ENCODE data around the gene IGLL1. TPM values are rescaled to one million over a fixed set of nuclear protein-coding genes. Genes with fewer than 3 reads are reported as not detected.
A peak's percentile ranks its signal among the peaks of the same experiment; 100 is the strongest.

The IGLL1 gene
- total RNA-seq, 1 donor, result not detected

DNA sequence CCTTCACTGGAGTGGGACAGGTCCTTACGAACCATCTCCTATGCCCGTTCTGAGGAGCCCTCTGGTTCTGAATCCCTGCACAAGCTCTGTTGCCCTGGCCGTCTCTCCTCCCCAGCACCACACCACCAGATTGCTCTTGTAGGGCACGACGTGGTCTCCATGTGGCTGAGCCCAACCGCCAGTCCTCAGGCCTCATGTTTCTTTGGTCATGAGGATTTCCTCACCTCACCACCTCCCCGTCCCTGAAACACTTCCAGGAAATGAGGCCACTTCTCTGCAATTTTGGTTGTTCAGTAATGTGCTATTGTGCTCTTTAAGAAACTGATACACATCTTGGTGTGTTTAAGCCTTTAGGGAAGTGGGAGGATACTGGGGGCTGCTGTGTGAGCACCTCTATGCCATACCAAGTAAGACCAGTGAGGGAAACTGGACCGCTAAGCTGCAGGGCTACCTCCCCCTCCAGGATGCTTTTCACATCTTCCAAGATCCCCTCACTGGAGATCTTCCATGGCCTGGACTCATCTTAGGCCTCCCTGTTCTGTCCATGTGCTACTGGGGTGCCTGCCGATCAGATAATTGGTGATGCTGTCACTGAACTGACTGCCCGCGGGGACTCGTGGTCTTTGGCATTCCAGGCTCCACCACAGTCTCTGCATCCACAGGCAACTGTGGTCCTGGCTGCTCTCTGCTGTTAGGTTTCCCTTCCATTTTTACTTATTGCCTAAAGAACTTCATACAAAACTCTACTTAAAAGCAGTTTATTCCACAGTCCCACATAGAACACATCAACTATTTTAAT is 30.1 kb upstream of the IGLL1 start:
- no peak overlapping the region for H3K4me3 ChIP-seq (ENCODE audit: insufficient read depth, low read length)
- no peaks in the 10 kb centered on the region for H3K9me3 ChIP-seq (ENCODE audit: low read depth, low read length)
- H3K4me2 ChIP-seq (ENCODE audit: insufficient read depth, low read length), result no peak overlapping the region
- no peak overlapping the region for H2AFZ ChIP-seq (ENCODE audit: low read length)
- H3K27me3 ChIP-seq (ENCODE audit: insufficient read depth, low read length), result no peaks in the 10 kb centered on the region
- H3K4me1 ChIP-seq (ENCODE audit: insufficient read depth, low read length), result no peaks in the 10 kb centered on the region
- DNase-seq (ENCODE audit: insufficient read length, low spot score, missing footprints), result no peak
- H3K79me2 ChIP-seq (ENCODE audit: insufficient read depth, low read length), result no peaks in the 10 kb centered on the region
- no peaks in the 10 kb centered on the region for H3K36me3 ChIP-seq (ENCODE audit: insufficient read depth, low read length)
- no peak for TF ChIP-seq CTCF (IDR thresholded peaks at IDR 0.05; ENCODE audit: extremely low read depth, low read depth, low read length)
- H3K27ac ChIP-seq (ENCODE audit: low read depth, low read length), result no peak overlapping the region
- no peaks in the 10 kb centered on the region for H4K20me1 ChIP-seq (ENCODE audit: insufficient read depth, low read length)

DNA sequence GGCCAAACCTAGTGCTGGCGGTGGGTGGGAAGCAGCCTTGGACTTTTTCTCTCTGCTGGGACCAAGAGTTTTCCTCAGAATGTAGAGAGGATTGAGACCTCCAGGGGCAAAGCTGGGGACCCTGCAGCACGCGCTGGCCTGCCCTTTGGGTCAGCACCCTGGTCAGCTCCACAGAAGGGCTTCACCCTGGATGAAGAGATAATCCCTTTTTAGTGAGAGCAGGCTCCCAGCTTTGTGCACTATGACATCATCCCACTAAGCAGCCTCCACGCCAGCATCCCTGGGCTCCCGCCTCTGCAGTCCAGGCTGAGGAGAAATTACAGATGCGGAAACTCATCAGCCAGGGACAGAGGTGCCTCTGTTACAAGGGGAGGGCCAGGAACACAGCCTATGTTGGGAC is 28.5 kb upstream of the IGLL1 start:
- Histone ChIP-seq H3K4me3 (ENCODE audit: insufficient read depth, low read length) (no peak overlapping the region), H3K27me3 (ENCODE audit: insufficient read depth, low read length) (no peaks in the 10 kb centered on the region), H3K4me1 (ENCODE audit: insufficient read depth, low read length) (no peaks in the 10 kb centered on the region), H3K9me3 (ENCODE audit: low read depth, low read length) (no peaks in the 10 kb centered on the region), H4K20me1 (ENCODE audit: insufficient read depth, low read length) (no peaks in the 10 kb centered on the region), H3K4me2 (ENCODE audit: insufficient read depth, low read length) (no peak overlapping the region), H3K36me3 (ENCODE audit: insufficient read depth, low read length) (no peaks in the 10 kb centered on the region), H3K79me2 (ENCODE audit: insufficient read depth, low read length) (no peaks in the 10 kb centered on the region), H3K27ac (ENCODE audit: low read depth, low read length) (no peak overlapping the region), H2AFZ (ENCODE audit: low read length) (no peak overlapping the region)
- peak; percentile 89 for DNase-seq (ENCODE audit: insufficient read length, low spot score, missing footprints)
- no peak for TF ChIP-seq CTCF (IDR thresholded peaks at IDR 0.05; ENCODE audit: extremely low read depth, low read depth, low read length)

GRCh38 chr22:23606204-23607131 is 26.4 kb upstream of the IGLL1 start:
- no peaks in the 10 kb centered on the region for H4K20me1 ChIP-seq (ENCODE audit: insufficient read depth, low read length)
- no peaks in the 10 kb centered on the region for H3K27me3 ChIP-seq (ENCODE audit: insufficient read depth, low read length)
- H3K9me3 ChIP-seq (ENCODE audit: low read depth, low read length), result no peaks in the 10 kb centered on the region
- no peak overlapping the region for H3K27ac ChIP-seq (ENCODE audit: low read depth, low read length)
- H3K79me2 ChIP-seq (ENCODE audit: insufficient read depth, low read length), result no peaks in the 10 kb centered on the region
- no peak for TF ChIP-seq CTCF (IDR thresholded peaks at IDR 0.05; ENCODE audit: extremely low read depth, low read depth, low read length)
- no peak for DNase-seq (ENCODE audit: insufficient read length, low spot score, missing footprints)
- H2AFZ ChIP-seq (ENCODE audit: low read length), result no peak overlapping the region
- no peak overlapping the region for H3K4me2 ChIP-seq (ENCODE audit: insufficient read depth, low read length)
- H3K36me3 ChIP-seq (ENCODE audit: insufficient read depth, low read length), result no peaks in the 10 kb centered on the region
- no peaks in the 10 kb centered on the region for H3K4me1 ChIP-seq (ENCODE audit: insufficient read depth, low read length)
- no peak overlapping the region for H3K4me3 ChIP-seq (ENCODE audit: insufficient read depth, low read length)
